H1 (cell line): ENCODE data around the gene GLRA1. TPM values are rescaled to one million over a fixed set of nuclear protein-coding genes. Genes with fewer than 3 reads are reported as not detected.

Source experiments
- CTCF ChIA-PET: fragments of 300-600 bp; sonication (Branson Sonifier 250); formaldehyde crosslinking; loops from one replicate; lab custom pipeline; 2021; ENCODE audit not compliant: partially characterized antibody; lab: Charles Lee
- POLR2A ChIA-PET: fragments of 300-600 bp; sonication (Branson Sonifier 250); formaldehyde crosslinking; loops from one replicate; lab custom pipeline; 2021; ENCODE audit warnings: inconsistent platforms; ENCODE audit not compliant: partially characterized antibody; lab: Charles Lee
- DNase-seq, 2 experiments: peaks; one replicate each; pipeline versions ENCODE4 v3.0.0 to v3.0.0-alpha.2; 2010 to 2022; ENCODE audit warnings: low spot score in 2 of 2, low read depth in 1 of 2, mixed read lengths in 1 of 2
- FAIRE-seq: peaks from 2 replicates; lab custom pipeline; 2011; peaks lifted over from hg19 to GRCh38; lab: Jason Lieb, UNC
- H2AFZ ChIP-seq: 2 replicates; pipeline ENCODE4 v1.8.1; 2012; ENCODE audit warnings: low read length, inconsistent platforms
- H2AK5ac ChIP-seq: 2 replicates; pipeline ENCODE4 v1.6.1; 2013; ENCODE audit warnings: low read depth, low read length
- H2BK120ac ChIP-seq: replicated peaks from 2 replicates; pipeline ENCODE3; 2013; ENCODE audit warnings: low read depth, low read length, inconsistent platforms
- H2BK12ac ChIP-seq: 2 replicates; pipeline ENCODE4 v1.6.1; 2013; ENCODE audit warnings: low read depth, low read length
- H2BK15ac ChIP-seq: 2 replicates; pipeline ENCODE4 v1.6.1; 2013; ENCODE audit warnings: low read length
- H2BK20ac ChIP-seq: 2 replicates; pipeline ENCODE4 v1.6.1; 2013; ENCODE audit warnings: low read length
- H2BK5ac ChIP-seq: 2 replicates; pipeline ENCODE4 v1.6.1; 2013; ENCODE audit warnings: low read depth, low read length
- H3K14ac ChIP-seq: 2 replicates; pipeline ENCODE4 v1.6.1; 2013; ENCODE audit warnings: inconsistent platforms; ENCODE audit not compliant: insufficient read length
- H3K18ac ChIP-seq: 2 replicates; pipeline ENCODE4 v1.6.1; 2013; ENCODE audit warnings: low read length; ENCODE audit errors: extremely low read depth
- H3K23ac ChIP-seq: 2 replicates; pipeline ENCODE4 v1.6.1; 2013; ENCODE audit warnings: inconsistent platforms; ENCODE audit not compliant: insufficient read length
- H3K23me2 ChIP-seq: 2 replicates; pipeline ENCODE4 v1.6.1; 2013; ENCODE audit warnings: low read depth, low read length
- H3K27ac ChIP-seq: 2 replicates; pipeline ENCODE4 v1.6.1; 2011; ENCODE audit warnings: low read depth, low read length, inconsistent platforms
- H3K27me3 ChIP-seq, 4 experiments: replicated peaks in 1 of 4; 1 replicate in 1 of 4; 2 replicates in 3 of 4; pipeline versions ENCODE4 v1.6.1 to v1.8.1; 2011 to 2013; ENCODE audit warnings: low read length in 3 of 4, mild to moderate bottlenecking in 3 of 4, inconsistent platforms in 2 of 4, mixed read lengths in 2 of 4, moderate library complexity in 1 of 4; ENCODE audit not compliant: control insufficient read depth in 3 of 4, insufficient read depth in 3 of 4; ENCODE audit errors: extremely low read depth in 1 of 4
- H3K36me3 ChIP-seq, 4 experiments: 2 replicates each; pipeline versions ENCODE4 v1.6.1 to v1.8.1; 2011 to 2013; ENCODE audit warnings: mild to moderate bottlenecking in 4 of 4, low read length in 3 of 4, moderate library complexity in 2 of 4, control low read depth in 1 of 4, inconsistent platforms in 1 of 4; ENCODE audit not compliant: insufficient read depth in 4 of 4, control insufficient read depth in 2 of 4
- H3K4ac ChIP-seq: replicated peaks from 2 replicates; pipeline ENCODE3; 2013; ENCODE audit warnings: low read length, low read depth, mixed read lengths, inconsistent platforms; ENCODE audit not compliant: insufficient read length
- H3K4me1 ChIP-seq, 4 experiments: replicated peaks in 1 of 4; 1 replicate in 1 of 4; 2 replicates in 3 of 4; pipeline versions ENCODE4 v1.6.1 to v1.8.1; 2011 to 2013; ENCODE audit warnings: low read length in 3 of 4, inconsistent platforms in 2 of 4, mixed read lengths in 1 of 4; ENCODE audit not compliant: insufficient read depth in 4 of 4, control insufficient read depth in 3 of 4
- H3K4me2 ChIP-seq, 2 experiments: 2 replicates each; pipeline versions ENCODE4 v1.6.1 to v1.8.1; 2011 to 2013; ENCODE audit warnings: low read depth in 2 of 2, low read length in 2 of 2, control low read depth in 1 of 2, inconsistent platforms in 1 of 2, mild to moderate bottlenecking in 1 of 2; ENCODE audit not compliant: insufficient read depth in 1 of 2
- H3K4me3 ChIP-seq, 4 experiments: fragments of 200-600, 300-600 bp in 1 of 4; sonication (generic), shearing (Covaris generic), sonication (Bioruptor Twin) in 1 of 4; 2 replicates each; pipeline versions ENCODE4 v1.5.1 to v1.8.1; 2011 to 2016; ENCODE audit warnings: low read length in 4 of 4, low read depth in 3 of 4, control low read depth in 2 of 4, inconsistent platforms in 2 of 4, mild to moderate bottlenecking in 2 of 4, mixed read lengths in 1 of 4, moderate library complexity in 1 of 4; ENCODE audit not compliant: insufficient read depth in 2 of 4; ENCODE audit errors: extremely low read depth in 1 of 4
- H3K56ac ChIP-seq: replicated peaks from 2 replicates; pipeline ENCODE3; 2013; ENCODE audit warnings: low read depth, mild to moderate bottlenecking, mixed read lengths, low read length, inconsistent platforms; ENCODE audit not compliant: insufficient read length
- H3K79me1 ChIP-seq: 2 replicates; pipeline ENCODE4 v1.6.1; 2013; ENCODE audit warnings: low read depth, low read length, control low read depth
- H3K79me2 ChIP-seq, 2 experiments: 2 replicates each; pipeline versions ENCODE4 v1.6.1 to v1.8.1; 2012 to 2013; ENCODE audit warnings: low read length in 2 of 2, mild to moderate bottlenecking in 2 of 2, inconsistent platforms in 1 of 2; ENCODE audit not compliant: insufficient read depth in 2 of 2, control insufficient read depth in 1 of 2
- H3K9ac ChIP-seq, 4 experiments: replicated peaks in 1 of 4; 1 replicate in 1 of 4; 2 replicates in 3 of 4; pipeline versions ENCODE4 v1.6.1 to v1.8.1; 2011 to 2013; ENCODE audit warnings: low read depth in 3 of 4, low read length in 3 of 4, control low read depth in 2 of 4, mild to moderate bottlenecking in 2 of 4, moderate library complexity in 2 of 4, inconsistent platforms in 1 of 4; ENCODE audit errors: extremely low read depth in 1 of 4
- H3K9me3 ChIP-seq, 2 experiments: 2 replicates each; pipeline versions ENCODE4 v1.6.1 to v1.8.1; 2012 to 2013; ENCODE audit warnings: mild to moderate bottlenecking in 2 of 2, moderate library complexity in 2 of 2, control low read depth in 1 of 2, inconsistent platforms in 1 of 2, low read depth in 1 of 2, low read length in 1 of 2, mixed read lengths in 1 of 2; ENCODE audit not compliant: insufficient read depth in 2 of 2
- H4K20me1 ChIP-seq, 2 experiments: replicated peaks in 1 of 2; 2 replicates each; pipeline versions ENCODE3 to v1.8.1; 2011 to 2013; ENCODE audit warnings: inconsistent platforms in 2 of 2, low read length in 2 of 2, mild to moderate bottlenecking in 1 of 2; ENCODE audit not compliant: insufficient read depth in 2 of 2, control insufficient read depth in 1 of 2
- H4K5ac ChIP-seq: 2 replicates; pipeline ENCODE4 v1.6.1; 2013; ENCODE audit warnings: low read length, low read depth, mixed read lengths, inconsistent platforms; ENCODE audit not compliant: insufficient read length
- H4K8ac ChIP-seq: 2 replicates; pipeline ENCODE4 v1.8.0; 2013; ENCODE audit warnings: mild to moderate bottlenecking, moderate library complexity, low read length, inconsistent platforms; ENCODE audit not compliant: insufficient read depth; ENCODE audit errors: extremely low read depth
- H4K91ac ChIP-seq: replicated peaks from 2 replicates; pipeline ENCODE3; 2013; ENCODE audit warnings: low read length, mixed read lengths, inconsistent platforms; ENCODE audit not compliant: insufficient read length
- CHD2 ChIP-seq: IDR thresholded peaks from 2 replicates; pipeline ENCODE4 v1.6.1; 2012; ENCODE audit warnings: low read length, improper control_type of control experiment
- GABPA ChIP-seq: IDR thresholded peaks from 2 replicates; pipeline ENCODE4 v1.6.1; 2011; ENCODE audit warnings: mild to moderate bottlenecking, low read length, moderate library complexity, borderline replicate concordance; ENCODE audit not compliant: insufficient read depth
- HDAC2 ChIP-seq, 2 experiments: fragments of 300-600 bp in 1 of 2; sonication (generic) in 1 of 2; IDR thresholded peaks; 2 replicates each; pipeline ENCODE4 v1.6.1; 2011 to 2012; ENCODE audit warnings: low read depth in 2 of 2, low read length in 2 of 2, mild to moderate bottlenecking in 2 of 2, moderate library complexity in 2 of 2, borderline replicate concordance in 1 of 2, inconsistent platforms in 1 of 2
- HDAC6 ChIP-seq: IDR thresholded peaks from one replicate; pipeline ENCODE4 v1.7.1; 2012; ENCODE audit warnings: low read depth, mild to moderate bottlenecking, inconsistent platforms, low read length, moderate library complexity
- JUND ChIP-seq: IDR thresholded peaks from 2 replicates; pipeline ENCODE4 v1.6.1; 2011; ENCODE audit warnings: mild to moderate bottlenecking, improper control_type of control experiment, low read length
- RFX5 ChIP-seq: IDR thresholded peaks from 2 replicates; pipeline ENCODE4 v1.6.1; 2011; ENCODE audit warnings: low read depth, low read length, improper control_type of control experiment, borderline replicate concordance
- ZNF274 ChIP-seq: IDR thresholded peaks from 2 replicates; pipeline ENCODE4 v1.7.0; 2012; ENCODE audit warnings: low read length, borderline replicate concordance; ENCODE audit errors: extremely low read depth
- WGBS, 2 experiments: shearing (Covaris generic) in 1 of 2; methylation state at CpG; one replicate each; pipeline versions ENCODE4 v1.1.6 to v1.1.7; 2013 to 2015; ENCODE audit warnings: low lambda C conversion rate in 2 of 2, mixed read lengths in 2 of 2, inconsistent platforms in 1 of 2, low coverage in 1 of 2, missing lambda C conversion rate in 1 of 2; ENCODE audit not compliant: insufficient replicate concordance in 2 of 2, insufficient coverage in 1 of 2, insufficient read length in 1 of 2; ENCODE audit errors: extremely low coverage in 1 of 2, missing lambda C conversion rate in 1 of 2; 5-methylcytosine and 5-hydroxymethylcytosine counted together
- polyA plus RNA-seq, 7 experiments: library from polyadenylated mRNA; depleted of rRNA in 3 of 7; stranded (reverse) in 5 of 7; unstranded in 2 of 7; fragments of >200 nt in 5 of 7; fragments of 200-250 nt in 2 of 7; gene quantifications; 1 replicate in 5 of 7; 2 replicates in 1 of 7; 4 replicates in 1 of 7; pipeline versions ENCODE4 v1.2.1 to v1.2.3, GENCODE V29; 2011 to 2013; ENCODE audit warnings: missing spikeins in 2 of 7, mixed read lengths in 2 of 7
- total RNA-seq: library from RNA; stranded (reverse); fragmentation: NEBNext Ultra II Directional; extraction: Animal tissue kit (Norgen Biotek cat#: 25700); gene quantifications from 2 replicates; pipeline ENCODE4 v1.2.1, GENCODE V29; 2021

The GLRA1 gene
- total and polyA plus RNA-seq, 2 of the 8 experiments (the other 6 are each of a cell fraction or from before 2014, with no cell fraction given): not detected

GRCh38 chr5:151897020-151897552, 27.6 kb downstream of the GLRA1 start:
- CTCF ChIA-PET: interaction anchor here (0.5 to 1.5 kb wide), 2 partner anchors 246 to 538 kb away, joined by 3 to 4 read pairs; no protein-coding TSS in a partner anchor
- Histone ChIP-seq H4K20me1 (peaks cover 0 to 2% of the 10 kb centered on the region in 2 experiments), H3K4me2 (no peak overlapping the region)

More at GRCh38 chr5:151897020-151897552, 27.6 kb downstream of the GLRA1 start:
- FAIRE-seq (no peak), DNase-seq (no peak)
- H2BK5ac ChIP-seq: no peak overlapping the region
- POLR2A ChIA-PET: no interaction called here
- H3K9me3 ChIP-seq: no peaks in the 10 kb centered on the region
- no peaks in the 10 kb centered on the region for H3K79me2 ChIP-seq
- no peak overlapping the region for H4K91ac ChIP-seq
- H2BK120ac ChIP-seq: no peak overlapping the region
- H2BK12ac ChIP-seq: no peak overlapping the region
- H3K27ac ChIP-seq: no peak overlapping the region
- no peak overlapping the region for H3K4ac ChIP-seq
- H3K14ac ChIP-seq: no peak overlapping the region
- no peak overlapping the region for H3K4me3 ChIP-seq
- H3K79me1 ChIP-seq: no peaks in the 10 kb centered on the region
- peaks cover 0 to 6% (median 3%) of the 10 kb centered on the region in 4 experiments; a peak in 3 of 7 replicates for H3K4me1 ChIP-seq
- H3K56ac ChIP-seq: no peak overlapping the region
- H3K27me3 ChIP-seq: peaks cover 28 to 42% (median 33%) of the 10 kb centered on the region in 4 experiments
- no peaks in the 10 kb centered on the region for H3K36me3 ChIP-seq
- H4K8ac ChIP-seq: no peak overlapping the region
- H3K9ac ChIP-seq: no peak overlapping the region
- no peak overlapping the region for H4K5ac ChIP-seq
- H2AFZ ChIP-seq: no peak overlapping the region
- no peak overlapping the region for H3K23ac ChIP-seq
- no peak overlapping the region for H3K18ac ChIP-seq
- TF ChIP-seq HDAC2 (IDR thresholded peaks at IDR 0.05; ENCODE audit: borderline replicate concordance in 1 of 2, low read depth in 2 of 2, low read length in 2 of 2): no peak
- no peak for TF ChIP-seq RFX5
- TF ChIP-seq ZNF274: no peak
- TF ChIP-seq JUND: no peak
- TF ChIP-seq CHD2: no peak
- no peak for TF ChIP-seq HDAC6
- no peak for TF ChIP-seq GABPA
- no peak overlapping the region for H2BK20ac ChIP-seq
- no peak overlapping the region for H2BK15ac ChIP-seq
- H3K23me2 ChIP-seq: no peaks in the 10 kb centered on the region; the same call in 1 of the 2 replicates
- H2AK5ac ChIP-seq: no peak overlapping the region
- WGBS, 2 experiments: 70% methylated on average over 2 of the region's 2 CpGs; no CpG with 5 or more reads in 1 of the 2 experiments
